HG03097 (cell line): ENCODE results near the gene TAOK3.

Experiments used
- ATAC-seq: cut with Tn5 transposase; IDR thresholded peaks from one replicate; pipeline ENCODE4 v1.9.1; 2021; ENCODE audit not compliant: unreplicated experiment, low FRiP score

TAOK3 gene

DNA sequence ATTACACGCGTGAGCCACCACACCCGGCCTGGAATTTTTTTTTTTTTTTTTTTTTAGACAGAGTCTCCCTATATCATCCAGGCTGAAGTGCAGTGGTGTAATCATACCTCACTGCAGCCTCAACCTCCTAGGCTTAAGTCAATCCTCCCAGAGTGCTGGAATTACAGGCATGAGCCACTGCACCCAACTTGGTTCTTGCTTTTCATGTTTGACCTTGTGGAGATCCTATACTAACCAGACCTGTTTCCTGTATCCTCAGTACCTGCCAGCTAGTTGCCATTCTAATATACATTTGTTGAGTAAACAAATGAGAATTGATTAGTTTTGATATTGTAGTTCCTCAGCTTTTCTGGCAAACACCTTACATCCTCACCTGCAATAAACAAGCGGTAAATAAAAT lies 265.7 kb downstream of the TAOK3 start:
- ATAC-seq = no peak

DNA sequence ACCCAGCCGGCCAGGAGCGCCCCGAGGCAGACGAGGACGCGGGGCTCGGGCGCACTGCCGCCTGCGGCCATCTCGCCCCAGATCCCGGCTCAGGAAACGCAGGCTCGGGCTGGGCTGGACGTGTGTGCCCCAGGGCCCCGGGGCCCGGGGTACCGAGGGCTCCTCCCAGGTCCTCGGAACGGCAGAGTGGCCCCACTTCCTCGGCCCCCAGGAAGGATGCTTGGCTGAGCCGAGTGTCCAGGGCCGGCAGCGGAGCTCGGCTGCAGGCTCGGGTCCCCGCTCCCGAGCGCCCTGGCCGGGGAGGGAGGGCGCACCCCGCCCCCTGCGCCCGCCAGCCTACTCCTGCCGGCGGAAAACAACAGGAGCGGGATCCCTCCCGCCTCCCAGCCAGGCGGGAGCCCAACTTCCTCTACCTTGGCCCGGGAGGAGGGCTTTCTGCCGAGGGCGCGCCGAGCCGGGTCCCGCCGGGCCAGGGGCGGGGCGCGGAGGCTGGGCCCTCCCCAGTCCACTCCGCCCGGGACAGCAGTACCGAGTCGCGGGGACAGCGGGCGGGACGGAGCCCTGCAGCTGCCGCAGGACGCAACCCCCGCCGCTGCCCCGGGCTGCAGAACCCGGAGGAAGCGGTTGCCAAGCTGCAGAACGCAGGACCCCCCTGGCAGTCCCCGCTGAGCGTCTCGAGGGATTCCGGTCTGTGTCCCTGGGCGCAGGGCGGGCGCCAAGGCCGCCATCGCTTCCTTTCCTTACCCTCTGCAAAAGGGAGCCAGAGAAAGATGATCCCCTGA lies 268.9 kb downstream of the TAOK3 start, which contains the start of gene VSIG10:
Gene VSIG10, minus strand, starts transcription at position 411 of the 782 bp plus-strand sequence. Its CDS starts 340 bp downstream, at position 71.
- ATAC-seq = no peak

- no peak for ATAC-seq
Observed at GRCh38 chr12:118103201-118103600, 269.5 kb downstream of the TAOK3 start.

- ATAC-seq = no peak
Observed at GRCh38 chr12:118102609-118103008, 270.1 kb downstream of the TAOK3 start.

GRCh38 chr12:118102070-118102469 lies 270.6 kb downstream of the TAOK3 start:
- ATAC-seq = no peak

DNA sequence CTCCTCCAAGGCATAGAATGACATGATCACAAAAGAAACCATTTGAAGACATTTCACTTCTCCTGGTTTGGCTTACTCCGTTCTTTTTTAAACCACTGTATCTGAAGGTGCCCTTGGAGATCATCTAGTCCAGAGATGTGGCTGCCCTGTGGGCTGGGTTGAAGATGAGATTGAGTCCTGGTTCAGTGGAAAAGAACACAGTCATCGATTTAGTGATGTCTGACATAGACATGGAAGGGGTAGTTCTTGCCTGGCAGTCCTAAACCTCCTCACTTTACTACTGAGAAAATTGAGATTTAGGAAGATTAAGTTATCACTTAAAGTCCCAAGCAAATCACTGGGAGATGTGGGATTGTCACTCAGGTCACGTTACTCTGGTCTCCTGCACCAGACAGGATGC lies 271.7 kb downstream of the TAOK3 start:
- ATAC-seq = no peak
